ENCODE data around the gene EFNB1.
A peak's percentile ranks its signal among the peaks of the same experiment; 100 is the strongest.

Gene EFNB1

DNA sequence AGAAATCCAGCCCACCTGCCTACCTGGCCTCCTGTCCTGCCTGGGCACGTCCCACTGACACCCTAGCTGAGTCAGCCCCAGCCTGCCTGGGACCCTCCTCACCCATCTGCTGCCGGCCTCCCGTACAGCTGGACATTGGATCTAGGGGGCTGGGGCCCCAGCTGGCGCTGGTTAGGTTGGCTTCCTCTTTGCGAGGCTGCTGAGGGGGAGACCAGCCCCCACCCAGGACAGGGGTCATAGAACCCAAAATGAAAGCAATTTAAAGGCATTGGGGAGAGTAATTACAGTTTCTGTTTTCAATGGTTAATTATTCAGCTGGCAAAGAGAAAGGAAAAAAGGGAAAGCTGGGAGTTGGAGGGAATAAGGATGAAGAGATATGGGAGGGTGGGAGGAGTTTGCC is 15.8 kb downstream of the EFNB1 start:
- peak; percentile 46 for DNase-seq

DNA sequence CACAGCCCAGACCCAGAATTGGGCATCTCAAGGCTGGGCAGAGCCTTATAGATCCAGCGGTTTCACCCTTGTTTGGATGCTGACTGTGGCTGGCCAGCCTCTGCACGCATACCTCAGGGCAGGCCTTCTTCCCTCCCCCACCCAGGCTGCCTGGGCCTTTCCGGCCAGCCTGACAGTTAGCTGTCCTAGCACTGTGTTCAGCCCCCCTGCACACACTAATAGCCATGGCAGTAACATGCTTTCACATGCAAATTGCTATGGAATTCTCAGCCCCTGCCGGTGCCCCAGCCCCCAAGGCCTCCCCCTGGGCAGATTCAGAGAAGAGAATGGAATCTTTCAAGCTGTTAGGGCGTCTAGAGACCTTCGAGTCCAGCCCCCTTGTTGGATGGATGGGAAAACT is 17.7 kb downstream of the EFNB1 start:
- no peak for DNase-seq

DNA sequence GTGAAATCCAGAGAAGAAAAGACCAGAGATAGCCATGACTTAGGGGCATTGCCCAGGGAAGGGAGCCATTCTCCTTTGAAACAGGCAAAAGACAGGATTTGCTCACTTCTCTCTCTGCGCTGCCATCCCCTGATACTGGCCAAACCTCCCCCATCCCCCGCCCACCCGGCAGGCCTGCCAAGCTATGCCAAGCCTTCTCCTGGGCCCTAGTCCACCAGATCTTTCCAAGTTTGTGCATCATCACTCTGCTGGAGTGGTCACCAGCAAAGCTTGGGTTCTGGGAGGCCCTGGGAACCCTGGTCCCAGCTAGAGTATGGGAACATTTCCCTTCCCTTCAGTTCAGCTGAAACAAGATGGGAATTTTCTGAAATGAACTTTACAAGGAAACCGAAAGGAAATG is 18.4 kb downstream of the EFNB1 start:
- DNase-seq: no peak

GRCh38 chrX:68848189-68848940 is 19.5 kb downstream of the EFNB1 start:
- DNase-seq: no peak

DNA sequence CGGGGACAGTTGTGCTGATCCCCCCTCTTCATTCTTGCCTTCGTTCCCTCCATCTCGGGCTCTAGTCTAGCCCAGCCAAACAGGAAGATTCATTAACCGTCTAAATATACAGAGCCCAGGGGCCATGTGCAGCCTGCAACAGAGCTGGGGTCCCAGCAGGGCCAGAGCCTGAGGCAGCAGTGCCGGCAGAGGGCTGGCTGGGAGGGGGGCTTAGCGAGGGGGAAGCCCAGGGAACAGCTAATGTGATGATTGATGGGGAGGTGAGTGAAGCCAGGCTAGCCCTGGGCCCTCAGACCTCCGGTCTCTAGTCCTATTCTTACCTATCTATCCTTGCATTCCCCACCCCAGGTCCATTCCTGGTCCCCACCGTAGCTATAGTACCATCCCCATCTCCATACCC is 22.3 kb downstream of the EFNB1 start:
- DNase-seq: no peak

GRCh38 chrX:68852046-68852445 is 23.2 kb downstream of the EFNB1 start:
- DNase-seq: no peak

DNA sequence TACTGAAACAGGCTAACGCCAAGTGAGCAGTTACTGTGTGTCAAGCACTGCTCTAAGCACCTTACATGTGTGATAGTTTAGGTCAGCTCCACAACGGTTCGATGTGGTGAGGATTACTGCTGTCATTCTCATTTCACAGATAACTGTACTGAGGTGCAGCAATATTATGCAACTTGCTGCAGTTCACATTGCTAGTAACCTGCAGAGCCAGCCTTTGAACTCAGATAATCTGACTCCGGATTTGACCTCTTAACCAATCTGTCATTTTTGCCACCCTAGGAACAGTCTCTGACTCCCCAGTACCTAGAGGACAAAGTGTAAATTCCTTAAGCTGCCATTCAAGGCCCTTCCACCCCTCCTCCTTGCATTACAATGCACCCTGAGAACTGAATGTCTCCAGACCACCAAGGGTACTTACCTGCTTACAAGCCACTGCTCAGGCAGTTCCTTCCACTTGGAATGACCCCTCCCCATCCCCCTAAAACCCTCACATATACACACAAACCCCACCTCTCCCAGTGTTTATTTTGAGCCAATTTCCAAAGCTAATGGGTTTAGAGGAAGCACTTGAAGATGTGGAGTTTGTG is 24.9 kb downstream of the EFNB1 start:
- no peak for DNase-seq

DNA sequence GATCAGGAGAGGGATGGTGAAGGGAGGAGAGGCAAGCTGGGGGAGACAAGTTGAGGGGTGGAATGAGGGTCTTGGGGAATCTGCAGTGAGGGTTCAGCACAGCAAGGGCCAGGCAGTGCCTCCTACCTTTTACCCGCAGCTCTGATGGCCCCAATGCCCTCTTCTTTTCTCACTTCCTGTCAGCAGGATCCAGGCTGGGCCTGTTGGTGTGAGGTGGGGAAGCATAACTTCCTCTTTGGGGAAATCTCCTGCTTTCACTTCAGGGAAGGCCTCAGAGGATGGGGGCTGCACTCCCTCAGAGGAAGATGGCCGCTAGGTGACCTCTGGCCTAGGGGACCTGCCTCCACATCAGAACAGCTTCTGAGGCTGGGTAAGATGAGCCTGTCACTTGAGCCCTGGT is 36.5 kb downstream of the EFNB1 start:
- no peak for DNase-seq

DNA sequence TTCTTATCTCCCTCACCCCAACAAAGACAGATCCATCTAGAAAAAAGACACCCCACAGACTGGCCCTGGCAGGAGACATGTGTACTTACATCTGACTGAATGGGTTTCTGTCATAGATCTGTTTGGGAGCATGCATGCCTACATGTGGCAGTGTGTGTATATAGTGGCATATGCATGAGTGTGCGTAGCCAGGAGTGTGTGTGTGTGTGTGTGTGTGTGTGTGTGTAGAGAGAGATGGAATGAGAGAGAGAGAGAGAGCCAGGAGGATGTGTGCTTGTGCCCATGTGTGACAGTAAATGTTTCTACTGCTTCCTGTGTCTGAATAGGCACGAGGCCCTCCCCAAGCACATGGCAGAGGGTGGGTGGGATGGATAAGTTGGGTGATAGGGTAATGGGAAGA is 37.1 kb downstream of the EFNB1 start:
- no peak for DNase-seq

GRCh38 chrX:68867458-68868112 is 38.8 kb downstream of the EFNB1 start:
- peak; percentile 35 for DNase-seq

DNA sequence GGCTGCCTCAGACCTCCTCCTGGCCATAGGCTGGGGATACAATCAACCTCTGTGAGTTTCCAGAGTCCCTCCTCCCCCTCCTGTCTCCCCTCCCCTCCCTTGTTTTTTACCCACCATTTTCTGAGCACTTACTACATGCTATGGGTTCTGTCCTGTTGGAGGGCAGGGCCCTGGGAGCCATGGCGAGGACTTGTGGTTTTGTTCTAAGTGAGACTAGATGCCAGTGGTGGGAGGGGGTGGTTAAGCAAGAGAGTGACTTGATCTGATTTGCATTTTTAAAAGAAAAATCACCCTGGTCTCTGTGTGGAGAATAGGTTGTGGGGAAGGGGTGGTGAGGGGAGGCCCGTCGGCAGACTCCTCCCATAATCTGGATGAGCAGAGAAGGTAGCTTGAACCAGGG is 39.5 kb downstream of the EFNB1 start:
- DNase-seq: no peak

DNA sequence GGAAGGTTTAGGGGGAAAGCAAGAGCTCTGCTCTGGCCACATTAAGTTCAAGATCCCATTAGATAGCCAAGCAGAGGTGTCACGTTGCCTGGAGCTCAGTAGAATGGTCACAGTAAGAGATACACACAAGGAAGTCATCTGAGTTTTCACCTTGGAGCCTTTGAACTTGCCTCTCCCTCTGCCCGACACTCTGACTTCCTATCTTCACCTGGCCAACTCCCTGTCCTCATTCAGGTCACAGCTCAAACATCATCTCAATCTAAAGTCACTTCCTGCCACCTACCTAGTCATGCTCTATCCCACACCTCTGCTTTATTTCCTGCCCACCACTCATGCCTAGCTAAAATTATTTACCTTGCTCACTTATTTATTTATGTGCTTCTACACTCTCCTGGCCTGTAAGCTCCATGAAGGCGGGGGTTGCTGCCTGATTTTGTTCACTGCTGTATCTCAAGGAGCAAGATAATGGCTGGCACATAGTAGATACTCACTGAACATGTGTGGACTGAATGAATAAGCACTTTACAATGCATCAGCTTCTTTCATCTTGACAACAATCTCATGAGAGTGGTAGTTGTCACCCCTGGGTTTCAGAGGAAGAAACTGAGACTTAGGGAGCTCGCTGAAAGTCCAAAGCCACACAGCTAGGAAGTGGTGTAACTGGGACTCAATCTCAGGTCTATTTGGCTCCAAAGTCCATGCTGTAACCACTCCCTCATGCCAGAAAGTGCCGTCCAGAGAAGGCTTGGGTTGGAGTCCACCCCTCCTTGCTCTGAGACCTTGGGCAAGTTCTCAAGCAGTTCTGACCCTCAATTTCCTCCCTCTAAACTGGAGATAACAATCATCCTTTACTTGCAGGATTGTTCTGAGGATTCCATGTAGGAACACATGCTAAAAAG is 40.3 kb downstream of the EFNB1 start:
- no peak for DNase-seq

DNA sequence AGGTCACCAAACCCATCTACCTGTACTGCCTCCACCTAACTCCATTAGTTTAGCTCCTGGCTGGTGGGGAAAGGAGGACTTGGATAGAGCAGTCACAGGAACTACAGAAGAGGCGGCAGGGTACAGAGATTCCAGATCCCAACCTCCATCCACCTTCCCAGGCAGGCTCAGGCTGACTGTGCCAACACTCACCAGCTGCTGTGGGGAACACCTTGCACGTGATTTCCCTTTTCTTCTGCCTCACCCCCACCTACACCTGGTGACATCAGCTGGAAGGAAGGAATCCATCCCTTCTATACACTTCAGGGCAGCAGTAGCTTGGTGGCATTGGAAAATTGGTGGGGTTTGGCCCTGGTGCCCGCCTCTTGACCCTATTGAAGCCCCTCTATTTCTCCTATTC is 41.5 kb downstream of the EFNB1 start:
- no peak for DNase-seq

GRCh38 chrX:68872171-68872570 is 43.4 kb downstream of the EFNB1 start:
- DNase-seq: no peak

DNA sequence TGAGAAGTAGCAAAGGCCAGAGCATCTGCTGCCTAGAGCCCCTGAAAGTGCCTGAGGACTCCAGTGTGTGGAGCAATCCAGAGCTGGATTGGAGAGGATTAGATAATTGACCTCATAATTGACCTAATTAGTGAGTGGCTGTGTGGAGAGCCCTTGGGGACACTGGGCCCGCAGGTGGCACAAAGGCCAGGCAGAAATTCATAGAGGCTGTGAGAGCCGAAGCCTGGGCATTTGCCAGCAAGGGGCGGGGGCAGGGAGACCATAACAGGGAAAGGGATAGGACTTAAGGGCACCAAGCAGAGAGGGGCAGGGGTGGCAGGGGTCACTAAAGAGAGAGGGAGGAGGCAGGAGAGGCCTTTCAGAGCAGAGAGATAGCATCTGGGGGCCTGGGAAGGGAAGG is 45.3 kb downstream of the EFNB1 start:
- DNase-seq: peak; percentile 57

- DNase-seq: no peak
These were observed 47.9 kb downstream of the EFNB1 start for GRCh38 chrX:68876731-68877130.

DNA sequence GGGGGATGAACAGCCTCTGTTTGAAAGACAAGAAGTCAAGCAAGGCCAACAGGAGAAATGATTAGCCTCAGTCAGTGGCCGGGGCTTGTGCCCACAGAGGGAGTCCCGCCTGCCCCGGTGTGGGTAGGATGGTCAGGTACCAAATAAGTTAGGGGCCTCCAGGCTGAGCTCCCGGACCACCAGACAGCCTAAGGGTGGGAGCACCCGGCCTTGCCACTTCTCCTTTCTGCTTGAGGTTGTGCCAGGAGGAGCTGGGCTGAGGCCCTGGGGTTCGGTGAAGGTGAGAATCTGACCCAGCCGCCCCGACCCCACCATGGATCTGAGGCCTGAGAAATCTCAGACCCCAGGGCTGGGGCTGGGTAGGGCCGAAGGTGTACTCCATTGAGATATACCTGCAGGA is 48.8 kb downstream of the EFNB1 start:
- DNase-seq: no peak

- DNase-seq: peak; percentile 98
These were observed 50.3 kb downstream of the EFNB1 start for GRCh38 chrX:68878977-68879645.

DNA sequence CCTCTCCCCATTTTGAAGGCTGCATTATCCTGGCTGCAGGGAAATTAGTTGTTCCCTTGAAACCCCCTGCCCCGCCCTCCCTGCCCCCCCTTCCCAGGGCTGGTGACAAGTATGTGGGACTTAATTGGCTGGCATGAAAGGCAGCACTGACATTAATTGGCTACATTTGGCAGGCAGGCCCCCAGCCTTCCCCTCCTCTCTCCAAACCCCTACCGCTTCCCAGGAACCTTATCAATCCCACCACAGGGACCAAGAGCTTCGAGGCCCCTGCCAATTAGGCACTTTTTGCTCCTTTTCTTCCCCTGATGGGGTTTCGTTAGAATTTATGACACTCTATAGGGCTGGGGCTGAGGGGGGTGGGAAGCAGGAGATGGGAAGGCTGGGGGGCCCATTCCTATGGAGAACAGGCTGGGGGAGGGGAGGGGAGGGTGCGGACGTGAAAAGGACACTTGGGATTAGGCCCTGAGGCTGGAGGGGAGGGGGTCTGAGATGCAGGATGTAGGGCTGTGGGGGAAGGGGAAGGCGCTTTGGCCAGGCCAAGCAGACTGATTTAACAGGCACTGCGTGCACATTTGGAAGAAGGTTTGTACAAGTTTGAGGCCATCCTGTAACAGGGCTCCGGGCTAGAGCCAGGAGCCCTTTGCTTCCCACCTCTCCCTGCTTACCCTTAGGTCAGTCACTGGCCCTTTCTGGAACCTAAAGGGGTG is 52.2 kb downstream of the EFNB1 start:
- DNase-seq: peak; percentile 43

GRCh38 chrX:68881911-68882310 is 53.1 kb downstream of the EFNB1 start:
- DNase-seq: no peak

- no peak for DNase-seq
These were observed 55.0 kb downstream of the EFNB1 start for GRCh38 chrX:68883800-68884199.

DNA sequence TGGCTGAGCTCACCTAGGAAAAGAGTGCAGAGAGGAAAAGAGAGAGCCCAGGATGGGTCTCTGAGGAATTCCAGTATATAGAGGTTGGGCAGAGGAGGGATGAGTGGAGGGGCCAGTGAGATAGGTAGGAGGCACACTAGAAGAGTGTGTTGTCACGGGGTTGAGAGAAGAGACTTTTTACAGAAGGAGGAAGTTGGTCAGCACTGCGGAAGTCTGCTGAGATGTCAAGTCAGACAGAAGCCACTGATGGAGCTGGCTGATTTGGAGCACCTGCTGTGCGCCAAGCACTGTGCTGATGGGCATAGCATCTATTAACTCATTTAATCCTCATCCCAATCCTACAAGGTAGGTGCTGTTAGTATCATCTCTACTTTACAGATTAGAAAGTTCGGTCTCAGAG is 60.4 kb downstream of the EFNB1 start:
- no peak for DNase-seq

All from NCI-H1105 treated with DMSO at 0.1 percent for 48 hours (cell line).